Fibroblast of lung (primary cell): ENCODE data around the gene ARPC5.

Source experiments
- EZH2 ChIP-seq: IDR thresholded peaks from 2 replicates; pipeline ENCODE4 v1.5.1; 2012; ENCODE audit warnings: low read length, control low read depth, mild to moderate bottlenecking; ENCODE audit errors: missing control alignments
- TF ChIP-seq, protein P1 (sequence below), 2 donors: IDR thresholded peaks in 1 of 2; conservative IDR thresholded peaks in 1 of 2; 1 replicate in 1 of 2; 2 replicates in 1 of 2; pipeline ENCODE4 v1.5.1; 2011 to 2012; ENCODE audit warnings: low read length in 2 of 2, control low read depth in 1 of 2, inconsistent platforms in 1 of 2, low read depth in 1 of 2, mild to moderate bottlenecking in 1 of 2

DNA sequence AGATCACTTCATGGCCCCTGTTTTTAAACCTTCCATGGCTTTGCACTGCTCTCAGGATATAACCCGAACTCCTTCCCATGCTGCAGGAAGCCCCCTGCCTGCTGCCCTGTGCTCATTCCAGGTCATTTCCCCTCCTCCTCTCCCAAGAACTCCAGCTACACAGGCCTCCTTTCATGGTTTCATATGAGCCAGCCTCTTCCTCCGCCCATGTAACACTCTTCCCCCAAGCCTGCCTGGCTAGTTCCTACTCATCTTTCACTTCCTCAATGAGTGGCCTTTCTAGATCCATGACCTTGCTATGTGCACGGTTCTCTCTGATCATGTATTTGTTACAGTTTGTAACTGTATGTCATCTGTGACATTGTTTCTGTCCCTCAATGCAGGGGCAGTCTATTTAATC, 42.2 kb downstream of the ARPC5 start:
- TF ChIP-seq, protein P1, sequence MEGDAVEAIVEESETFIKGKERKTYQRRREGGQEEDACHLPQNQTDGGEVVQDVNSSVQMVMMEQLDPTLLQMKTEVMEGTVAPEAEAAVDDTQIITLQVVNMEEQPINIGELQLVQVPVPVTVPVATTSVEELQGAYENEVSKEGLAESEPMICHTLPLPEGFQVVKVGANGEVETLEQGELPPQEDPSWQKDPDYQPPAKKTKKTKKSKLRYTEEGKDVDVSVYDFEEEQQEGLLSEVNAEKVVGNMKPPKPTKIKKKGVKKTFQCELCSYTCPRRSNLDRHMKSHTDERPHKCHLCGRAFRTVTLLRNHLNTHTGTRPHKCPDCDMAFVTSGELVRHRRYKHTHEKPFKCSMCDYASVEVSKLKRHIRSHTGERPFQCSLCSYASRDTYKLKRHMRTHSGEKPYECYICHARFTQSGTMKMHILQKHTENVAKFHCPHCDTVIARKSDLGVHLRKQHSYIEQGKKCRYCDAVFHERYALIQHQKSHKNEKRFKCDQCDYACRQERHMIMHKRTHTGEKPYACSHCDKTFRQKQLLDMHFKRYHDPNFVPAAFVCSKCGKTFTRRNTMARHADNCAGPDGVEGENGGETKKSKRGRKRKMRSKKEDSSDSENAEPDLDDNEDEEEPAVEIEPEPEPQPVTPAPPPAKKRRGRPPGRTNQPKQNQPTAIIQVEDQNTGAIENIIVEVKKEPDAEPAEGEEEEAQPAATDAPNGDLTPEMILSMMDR (conservative IDR thresholded peaks at IDR 0.05 in 1 of 2, IDR thresholded peaks at IDR 0.05 in 1 of 2; ENCODE audit: low read depth in 1 of 2, low read length in 2 of 2) = no peak
- no peak for TF ChIP-seq EZH2
